Stimulated activated CD8-positive, alpha-beta memory T cell treated with anti-CD3 and anti-CD28 coated beads, Interleukin-12 subunit alpha, Interleukin-12 subunit beta, amount 100 ng/mL, for 4 hours (primary cell): ENCODE data around the gene OLFML2A.

Experiments used
- DNase-seq: peaks from one replicate; pipeline ENCODE4 v3.0.0-alpha.2; 2020; ENCODE audit warnings: low read depth

OLFML2A gene

GRCh38 chr9:124778575-124779367 is 1.8 kb downstream of the OLFML2A start:
- DNase-seq: no peak

- no peak for DNase-seq
Measured at GRCh38 chr9:124779368-124780059, 2.6 kb downstream of the OLFML2A start.

DNA sequence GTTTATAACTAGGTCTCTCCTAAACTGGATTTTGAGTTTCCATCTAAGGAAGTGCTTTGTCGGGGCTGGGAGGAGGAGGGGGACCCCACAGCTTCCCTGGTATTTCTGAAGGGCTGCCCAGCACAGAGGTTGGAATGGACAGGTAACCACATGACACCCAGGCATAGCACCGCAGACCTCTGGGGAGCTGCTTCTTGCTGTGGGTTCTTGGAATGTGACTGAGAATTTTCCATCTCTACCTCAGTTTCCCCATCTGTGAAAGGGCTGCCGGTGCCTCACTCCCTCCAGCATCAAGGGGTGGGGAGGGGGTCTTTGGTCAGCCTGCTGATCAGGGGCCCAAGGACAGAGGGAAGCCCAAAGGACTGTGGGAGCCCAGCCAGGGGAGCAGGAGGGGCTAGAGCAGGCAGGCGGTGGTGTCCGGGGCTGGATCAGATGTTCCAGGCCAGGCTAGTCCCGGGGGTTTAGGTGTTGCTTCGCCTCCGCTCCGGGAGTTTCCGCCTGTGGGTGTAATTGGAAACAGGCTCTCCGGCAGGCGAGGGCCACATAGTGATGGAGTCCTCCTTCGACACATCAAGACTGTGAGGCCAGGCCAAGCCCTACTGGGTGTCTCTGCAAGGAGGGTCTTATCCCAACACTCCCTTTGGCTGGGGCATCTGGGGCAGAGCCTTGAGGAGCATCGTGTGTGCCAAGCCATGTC is 3.3 kb downstream of the OLFML2A start:
- DNase-seq: no peak

- DNase-seq: no peak
Measured at GRCh38 chr9:124780757-124781151, 3.8 kb downstream of the OLFML2A start.

GRCh38 chr9:124781967-124782660 is 5.2 kb downstream of the OLFML2A start:
- no peak for DNase-seq

DNA sequence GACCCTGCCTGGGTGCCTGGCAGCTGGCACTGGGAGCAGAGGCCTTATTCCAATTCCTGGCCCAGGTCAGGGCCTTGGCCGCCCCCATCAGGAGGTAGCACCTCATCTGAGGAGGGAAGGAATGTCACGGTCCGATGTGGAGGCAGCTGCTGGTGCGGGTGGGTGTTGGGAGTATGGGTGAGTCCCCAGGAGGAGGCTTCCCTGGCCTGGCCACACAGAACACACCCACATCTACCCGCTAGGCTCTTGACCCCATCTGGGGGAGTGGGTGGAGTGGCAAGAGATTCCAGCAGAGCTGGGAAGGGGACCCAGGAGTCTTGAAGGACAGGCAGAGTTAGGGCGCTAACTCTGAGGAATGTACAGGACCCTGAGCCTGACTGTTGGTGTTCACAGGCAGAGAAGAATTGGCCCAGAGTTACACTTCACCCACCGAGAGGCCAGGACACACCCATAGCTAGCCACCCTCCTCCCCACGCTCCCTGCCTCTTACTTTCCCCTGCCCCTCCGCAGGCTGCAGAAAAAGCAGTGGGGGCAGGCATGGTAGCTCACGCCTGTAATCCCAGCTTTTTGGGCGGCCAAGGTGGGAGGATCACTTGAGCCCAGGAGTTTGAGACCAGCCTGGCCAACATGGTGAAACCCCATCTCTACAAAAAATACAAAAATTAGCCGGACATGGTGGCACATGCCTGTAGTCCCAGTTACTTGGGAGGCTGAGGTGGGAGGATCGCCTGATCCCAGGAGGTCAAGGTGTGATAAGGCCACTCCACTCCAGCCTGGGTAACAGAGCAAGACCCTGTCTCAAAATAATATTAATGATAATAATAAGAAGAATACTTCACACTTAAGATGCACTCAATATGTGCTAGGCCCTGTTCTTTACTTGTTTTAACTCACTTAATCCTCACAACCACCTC is 6.0 kb downstream of the OLFML2A start:
- no peak for DNase-seq

DNA sequence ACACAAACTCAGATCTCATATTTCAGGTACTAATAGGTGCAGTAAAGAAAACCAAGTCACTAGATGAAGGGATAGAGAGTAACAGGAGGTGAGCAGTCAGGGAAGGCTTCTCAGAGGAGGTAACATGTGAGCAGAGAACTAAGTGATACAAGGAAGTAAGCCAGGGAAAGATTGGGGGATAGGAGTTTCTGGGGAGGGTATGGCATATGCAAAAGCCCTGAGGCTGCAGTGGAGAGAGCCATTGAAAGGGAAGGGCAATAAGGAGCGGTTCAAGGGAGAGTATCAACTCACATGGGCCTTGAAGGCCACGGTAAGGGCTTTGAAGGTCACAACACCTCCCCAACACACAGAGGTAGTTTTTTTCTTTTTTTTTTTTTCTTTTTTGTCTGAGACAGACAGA is 6.9 kb downstream of the OLFML2A start:
- no peak for DNase-seq

DNA sequence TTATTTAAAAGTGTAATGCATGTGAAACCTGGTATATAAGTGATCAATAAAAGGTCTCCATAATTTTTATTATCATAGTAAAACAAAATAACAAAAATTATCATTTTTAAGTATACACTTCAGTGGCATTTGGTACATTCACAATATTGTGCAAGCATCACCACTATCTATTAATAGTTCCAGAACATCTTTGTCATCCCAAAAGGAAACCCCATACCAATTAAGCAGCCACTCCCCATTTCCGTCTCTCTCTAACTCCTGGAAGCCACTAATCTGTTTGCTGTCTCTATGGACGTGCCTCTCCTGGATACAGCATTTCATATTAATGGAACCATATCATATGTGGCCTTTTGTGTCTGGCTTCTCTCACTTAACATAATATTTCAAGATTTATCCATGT is 7.6 kb downstream of the OLFML2A start:
- no peak for DNase-seq

- no peak for DNase-seq
Measured at GRCh38 chr9:124786881-124787573, 10.1 kb downstream of the OLFML2A start.

- DNase-seq: no peak
Measured at GRCh38 chr9:124788542-124789217, 11.7 kb downstream of the OLFML2A start.

- DNase-seq: no peak
Measured at GRCh38 chr9:124789531-124789930, 12.6 kb downstream of the OLFML2A start.

DNA sequence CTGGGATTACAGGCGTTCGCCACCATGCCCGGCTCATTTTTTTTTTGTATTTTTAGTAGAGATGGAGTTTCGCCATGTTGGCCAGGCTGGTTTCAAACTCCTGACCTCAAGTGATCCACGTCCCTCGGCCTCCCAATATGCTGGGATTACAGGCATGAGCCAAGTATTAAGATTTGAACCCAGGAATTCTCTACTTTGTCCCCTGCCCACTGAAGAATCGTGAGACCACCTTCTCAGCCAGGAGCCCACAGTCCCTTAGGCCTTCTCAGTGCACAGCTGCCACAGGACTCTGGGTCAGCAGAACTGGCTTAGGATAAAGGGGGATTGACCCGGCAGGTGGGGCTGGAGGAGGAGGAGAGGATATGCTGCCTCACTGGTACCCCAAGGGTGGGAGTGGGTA is 13.4 kb downstream of the OLFML2A start:
- DNase-seq: no peak

DNA sequence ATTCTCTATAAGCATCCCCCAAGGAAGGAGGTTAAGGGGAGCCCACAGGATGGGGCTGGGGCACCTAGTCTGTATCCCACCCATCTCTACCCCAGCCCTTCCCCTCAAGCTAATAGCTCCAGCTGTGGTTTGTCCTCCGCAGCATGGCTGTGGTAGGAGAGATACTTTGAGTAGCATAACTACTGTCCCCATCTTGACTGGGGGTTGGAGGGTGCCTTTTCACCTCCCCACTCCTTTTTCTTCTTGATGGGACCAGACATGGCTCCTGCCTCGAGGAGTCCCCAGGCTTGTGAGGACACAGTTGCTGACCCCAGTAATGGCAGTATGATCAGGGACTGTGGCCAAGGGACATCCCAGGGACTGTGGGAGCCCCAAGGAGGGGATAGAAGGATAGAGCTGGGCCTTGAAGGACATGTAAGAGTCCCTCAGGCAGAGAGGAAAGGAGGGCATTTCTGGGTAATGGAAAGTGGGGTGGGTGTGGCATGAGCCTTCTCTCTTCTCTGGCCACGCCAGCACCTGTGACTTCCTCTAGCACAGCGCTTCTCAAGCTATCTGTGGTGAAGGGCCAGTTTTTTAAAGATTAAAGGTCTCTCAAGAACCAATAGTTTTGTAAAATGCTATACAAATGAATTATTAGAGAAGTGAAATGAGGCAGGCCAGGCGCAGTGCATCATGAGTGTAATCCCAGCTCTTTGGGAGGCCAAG is 14.0 kb downstream of the OLFML2A start:
- no peak for DNase-seq

GRCh38 chr9:124792257-124793014 is 15.5 kb downstream of the OLFML2A start:
- no peak for DNase-seq

- no peak for DNase-seq
Measured at GRCh38 chr9:124793015-124793541, 16.1 kb downstream of the OLFML2A start.

DNA sequence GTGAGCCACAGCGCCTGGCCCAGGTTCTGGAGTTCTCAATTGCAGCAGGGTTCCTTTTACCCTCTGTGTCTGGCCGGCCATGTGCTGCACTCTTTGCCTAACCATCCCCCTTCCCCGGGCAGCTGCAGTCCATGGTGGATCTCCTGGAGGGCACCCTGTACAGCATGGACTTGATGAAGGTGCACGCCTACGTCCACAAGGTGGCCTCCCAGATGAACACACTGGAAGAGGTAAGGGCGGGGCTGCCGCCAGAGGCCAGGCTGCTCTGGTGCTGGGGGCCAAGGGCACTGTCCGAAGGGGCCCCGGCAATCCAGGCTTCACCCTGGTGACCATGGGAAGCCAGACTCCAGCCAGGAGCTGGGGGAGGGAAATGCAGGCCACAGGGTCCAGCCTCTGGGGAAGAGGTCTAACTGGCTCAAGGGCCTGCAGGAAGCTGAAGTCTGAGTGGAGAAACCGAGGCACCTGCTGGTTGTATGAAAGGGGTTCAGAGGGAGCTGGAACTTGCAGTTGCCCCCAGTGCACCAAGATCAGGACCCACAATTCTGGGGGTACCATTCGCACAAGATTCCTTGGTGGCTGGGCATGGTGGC is 18.1 kb downstream of the OLFML2A start:
- no peak for DNase-seq

DNA sequence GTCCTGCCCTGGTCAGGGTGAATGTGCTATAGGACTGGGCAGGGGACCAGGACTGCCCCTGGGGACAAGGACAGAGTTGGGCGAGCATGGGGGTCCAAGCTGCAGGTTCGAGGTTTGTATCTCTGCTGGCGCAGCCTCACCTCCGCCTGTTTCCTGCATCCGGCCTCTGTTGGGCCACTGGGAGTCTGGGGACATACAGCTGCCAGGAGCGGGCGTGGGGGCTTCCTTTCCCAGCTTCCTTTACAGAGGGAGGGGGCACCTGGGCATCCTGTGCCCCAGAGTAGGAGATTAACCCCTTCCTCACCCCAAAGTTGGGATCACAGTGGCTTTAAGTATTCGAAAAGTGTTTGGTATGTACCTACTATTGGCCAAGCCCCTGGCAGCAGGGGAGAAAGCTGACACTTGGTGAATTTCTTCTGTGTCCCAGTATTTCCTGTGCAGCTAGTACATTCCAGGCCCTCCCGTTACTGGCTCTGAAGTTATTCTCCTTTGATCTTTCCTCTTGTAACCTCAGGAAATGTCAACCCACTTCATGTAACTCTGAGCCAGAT is 19.0 kb downstream of the OLFML2A start:
- no peak for DNase-seq
